Heart left ventricle (tissue), 16 donors: ENCODE results near the gene TMEM52. TPM values are rescaled to one million over a fixed set of nuclear protein-coding genes. Genes with fewer than 3 reads are reported as not detected.

Experiments used
- ATAC-seq, 4 donors: fragments of 200-7000 bp; cut with Tn5 transposase; one replicate each; pipeline ENCODE4 v1.9.1; 2020 to 2022; ENCODE audit warnings: moderate library complexity in 4 of 4, mild to moderate bottlenecking in 3 of 4, moderate number of reproducible peaks in 1 of 4
- DNase-seq, 5 donors: peaks; one replicate each; pipeline ENCODE4 v3.0.0-alpha.2; 2020
- H3K27ac ChIP-seq, 12 donors: fragments of 200-600 bp; sonication (generic) in 4 of 12; one replicate each; pipeline versions ENCODE4 v1.5.0 to v1.8.0; 2016 to 2022; ENCODE audit warnings: mild to moderate bottlenecking in 2 of 12
- H3K27me3 ChIP-seq, 9 donors: fragments of 200-600 bp; sonication (generic) in 2 of 9; one replicate each; pipeline versions ENCODE4 v1.5.1 to v1.8.0; 2016 to 2022; ENCODE audit warnings: mild to moderate bottlenecking in 3 of 9
- H3K36me3 ChIP-seq, 9 donors: fragments of 200-600 bp; sonication (generic) in 2 of 9; one replicate each; pipeline versions ENCODE4 v1.5.0 to v1.8.0; 2018 to 2022; ENCODE audit warnings: mild to moderate bottlenecking in 2 of 9
- H3K4me1 ChIP-seq, 12 donors: fragments of 200-600 bp; sonication (generic) in 4 of 12; one replicate each; pipeline versions ENCODE4 v1.5.0 to v1.8.0; 2016 to 2022; ENCODE audit warnings: mild to moderate bottlenecking in 3 of 12
- H3K4me3 ChIP-seq, 12 donors: fragments of 200-600 bp; sonication (generic) in 4 of 12; one replicate each; pipeline versions ENCODE4 v1.5.0 to v1.8.0; 2017 to 2022; ENCODE audit warnings: mild to moderate bottlenecking in 9 of 12, moderate library complexity in 4 of 12
- H3K9me3 ChIP-seq, 12 donors: fragments of 200-600 bp; sonication (generic) in 4 of 12; one replicate each; pipeline versions ENCODE4 v1.5.0 to v1.8.0; 2016 to 2022; ENCODE audit warnings: mild to moderate bottlenecking in 1 of 12
- POLR2A ChIP-seq, 2 donors: fragments of 450-650 bp; IDR thresholded peaks; one replicate each; pipeline ENCODE4 v1.6.1; 2017; ENCODE audit warnings: antibody characterized with exemption in 2 of 2, mild to moderate bottlenecking in 2 of 2, moderate library complexity in 2 of 2
- WGBS, 4 donors: extraction: QIAGEN DNeasy Blood & Tissue Kit in 2 of 4; methylation state at CpG; one replicate each; pipeline versions ENCODE4 v1.1.5 to v1.1.7; 2013 to 2018; 5-methylcytosine and 5-hydroxymethylcytosine counted together
- intact Hi-C, 10 donors: fragments of 100-400 bp; cut with DNase I; formaldehyde crosslinking; loops; one replicate each; pipeline versions ENCODE4 v1.11.1 to v1.14.2; 2022
- polyA plus RNA-seq, 2 donors: library from polyadenylated mRNA; stranded (reverse); fragments of 200-250 nt; gene quantifications; one replicate each; pipeline ENCODE4 v1.2.3, GENCODE V29; 2013
- total RNA-seq, 9 donors: library from RNA; depleted of rRNA in 2 of 9; stranded (reverse); fragments of >200 nt in 2 of 9; fragmentation: NEBNext Ultra II Directional in 3 of 9; extraction: Animal tissue kit (Norgen Biotek cat#: 25700) in 3 of 9; gene quantifications; one replicate each; pipeline versions ENCODE4 v1.1.0 to v1.2.4, GENCODE V29; 2016 to 2023
- TF ChIP-seq, protein P1 (sequence below), 12 donors: fragments of 200-600 bp; sonication (generic) in 4 of 12; IDR thresholded peaks; one replicate each; pipeline versions ENCODE4 v1.5.0 to v1.8.0; 2018 to 2022; ENCODE audit warnings: antibody characterized with exemption in 12 of 12, mild to moderate bottlenecking in 5 of 12
- donor health status: ischemic (EF 13 %, LVEDD 7.1; RV severe dilation, severe dysfunction).
- donor health status: healthy with polysubstance abuse.
- donor health status: DM: no; HTN: yes; CAD: no.
- donor health status: DM: no; HTN: no; CAD: no.
- donor health status: ischemic (EF 25% LVEDD 6.9; RV normal size, moderate dysfunction).
- donor health status: ischemic (EF 25% LVEDD 5.7; RV mildly dilated, moderate dysfunction).
- donor health status: healthy.
- donor health status: DM: yes; HTN: yes; CAD: no.
- donor health status: ischemic (EF 35%, LVEDD 5.7; RV mildly dilated, moderate dysfunction).
- donor health status: nonischemic (EF 11% LVEDD 7.7; RV severe dilation, severe dysfunction).
- donor health status: DM: yes; HTN: yes; CAD: no.
- donor health status: PGD.
- donor health status: ischemic (EF 29% LVEDD 5.4; RV normal size, mild dysfunction).
- donor health status: nonischemic (EF 23%, LVEDD 6.1; RV moderate dilation, normal function).

Gene TMEM52
- total and polyA plus RNA-seq, 11 donors, result 0.35 to 7.9 (median 1.1) TPM

DNA sequence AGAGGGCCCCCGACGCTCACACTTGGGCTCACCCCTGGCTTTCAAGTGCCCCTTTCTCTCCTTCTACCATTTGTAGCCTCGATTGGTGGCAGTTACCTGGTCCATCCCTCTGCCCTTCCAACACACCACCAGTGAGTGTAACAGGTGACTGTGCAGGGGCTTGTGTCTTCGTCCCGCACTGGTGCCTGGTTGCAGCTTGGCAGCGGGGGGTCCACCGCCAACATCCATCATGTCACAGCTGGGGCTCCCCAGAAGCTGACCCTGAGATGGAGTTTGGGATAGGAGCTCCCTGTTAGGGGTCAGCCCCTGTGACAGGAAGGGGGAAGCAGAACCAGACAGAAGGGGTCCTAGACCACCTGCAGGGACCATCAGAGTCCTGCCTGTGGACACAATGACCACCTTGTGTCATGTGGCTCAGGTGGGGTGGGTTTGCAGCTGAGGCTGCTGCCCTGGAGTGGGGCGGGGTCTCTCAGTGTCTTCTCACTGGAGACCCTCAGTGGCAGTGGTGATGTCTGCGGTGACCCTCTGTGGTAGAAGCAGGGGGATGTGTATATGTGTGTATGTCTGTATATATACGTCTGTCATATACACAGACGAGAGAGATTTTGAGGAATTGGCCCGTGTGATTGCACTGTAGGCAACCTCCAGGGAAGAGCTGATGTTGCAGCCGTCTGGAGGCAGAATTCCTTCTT is 7.6 kb downstream of the TMEM52 start:
- Histone ChIP-seq H3K4me3 (no peak overlapping the region), H3K9me3 (no peaks in the 10 kb centered on the region), H3K27me3 (no peaks in the 10 kb centered on the region), H3K4me1 (peaks cover 0 to 27% (median 18%) of the 10 kb centered on the region in 12 donors), H3K27ac (no peak overlapping the region), H3K36me3 (no peaks in the 10 kb centered on the region)
- ATAC-seq, result no peak
- DNase-seq, result peak in 3 of 5 donors; percentile 6 to 20 (median 14)
- no peak for TF ChIP-seq POLR2A (IDR thresholded peaks at IDR 0.05)
- TF ChIP-seq, protein P1, sequence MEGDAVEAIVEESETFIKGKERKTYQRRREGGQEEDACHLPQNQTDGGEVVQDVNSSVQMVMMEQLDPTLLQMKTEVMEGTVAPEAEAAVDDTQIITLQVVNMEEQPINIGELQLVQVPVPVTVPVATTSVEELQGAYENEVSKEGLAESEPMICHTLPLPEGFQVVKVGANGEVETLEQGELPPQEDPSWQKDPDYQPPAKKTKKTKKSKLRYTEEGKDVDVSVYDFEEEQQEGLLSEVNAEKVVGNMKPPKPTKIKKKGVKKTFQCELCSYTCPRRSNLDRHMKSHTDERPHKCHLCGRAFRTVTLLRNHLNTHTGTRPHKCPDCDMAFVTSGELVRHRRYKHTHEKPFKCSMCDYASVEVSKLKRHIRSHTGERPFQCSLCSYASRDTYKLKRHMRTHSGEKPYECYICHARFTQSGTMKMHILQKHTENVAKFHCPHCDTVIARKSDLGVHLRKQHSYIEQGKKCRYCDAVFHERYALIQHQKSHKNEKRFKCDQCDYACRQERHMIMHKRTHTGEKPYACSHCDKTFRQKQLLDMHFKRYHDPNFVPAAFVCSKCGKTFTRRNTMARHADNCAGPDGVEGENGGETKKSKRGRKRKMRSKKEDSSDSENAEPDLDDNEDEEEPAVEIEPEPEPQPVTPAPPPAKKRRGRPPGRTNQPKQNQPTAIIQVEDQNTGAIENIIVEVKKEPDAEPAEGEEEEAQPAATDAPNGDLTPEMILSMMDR (IDR thresholded peaks at IDR 0.05), result no peak
- WGBS, 4 donors, result 86 to 89% (median 88%) methylated on average over 13 of the region's 13 CpGs
- intact Hi-C loops, result no loop called here

DNA sequence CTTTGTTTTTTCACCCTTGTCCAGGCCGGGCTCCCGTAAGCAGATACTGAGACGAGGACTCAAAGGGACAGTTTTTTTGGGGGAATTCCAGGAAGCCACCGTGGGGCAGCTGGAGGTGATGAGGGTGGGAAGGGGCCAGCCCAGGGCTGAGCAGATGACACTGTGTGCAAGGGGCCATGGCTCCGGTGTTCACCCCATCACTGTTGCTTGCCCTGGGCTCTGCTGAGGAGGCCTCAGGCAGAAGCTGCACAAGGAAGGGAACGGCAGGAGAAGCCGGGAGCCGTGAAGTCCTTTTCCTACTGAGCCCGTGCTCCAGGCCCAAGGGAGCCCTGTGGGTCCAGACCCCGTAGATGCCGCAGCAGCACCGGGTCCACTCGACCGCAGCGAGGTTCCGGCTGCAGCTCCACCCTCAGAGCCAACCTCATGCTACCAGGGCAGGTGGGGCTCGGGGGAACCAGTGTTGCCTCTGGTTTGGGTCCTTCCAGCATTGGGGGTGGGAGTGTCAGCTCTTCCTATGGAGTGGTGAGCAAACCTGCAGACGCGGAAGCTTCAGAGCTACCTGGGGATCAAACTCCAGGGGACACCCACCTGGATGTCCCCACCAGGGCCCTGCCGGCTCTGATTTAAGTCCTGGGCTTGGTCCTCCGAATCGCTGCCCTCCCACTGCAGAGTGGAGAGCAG is 8.3 kb downstream of the TMEM52 start:
- Histone ChIP-seq H3K4me3 (no peak overlapping the region), H3K36me3 (no peaks in the 10 kb centered on the region), H3K4me1 (peaks cover 0 to 34% (median 20%) of the 10 kb centered on the region in 12 donors), H3K27ac (no peak overlapping the region), H3K27me3 (no peaks in the 10 kb centered on the region), H3K9me3 (no peaks in the 10 kb centered on the region)
- TF ChIP-seq POLR2A (IDR thresholded peaks at IDR 0.05), result no peak
- TF ChIP-seq, protein P1 (IDR thresholded peaks at IDR 0.05), result no peak
- 93 to 96% (median 94%) methylated on average over 14 to 22 of the region's 22 CpGs for WGBS, 4 donors
- peak; percentile 21 to 55 (median 29) for DNase-seq
- intact Hi-C loops, result no loop called here
- no peak for ATAC-seq

DNA sequence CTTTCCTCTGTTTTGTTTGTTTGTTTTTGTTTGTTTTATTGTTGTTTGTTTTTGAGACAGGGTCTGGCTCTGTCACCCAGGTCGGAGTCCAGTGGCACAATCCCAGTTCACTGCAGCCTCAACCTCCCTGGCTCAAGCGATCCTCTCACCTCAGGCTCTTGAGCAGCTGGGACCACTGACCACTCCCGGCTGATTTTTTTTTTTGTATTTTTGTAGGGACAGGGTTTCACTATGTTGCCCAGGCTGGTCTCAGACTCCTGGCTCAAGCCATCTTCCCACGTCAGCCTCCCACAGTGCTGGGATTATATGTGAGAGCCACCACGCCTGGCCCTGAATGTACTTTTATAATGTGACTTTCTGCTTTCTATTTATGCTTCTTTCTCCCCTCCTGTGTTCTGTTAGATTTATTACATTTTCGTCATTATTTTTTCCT is 9.0 kb downstream of the TMEM52 start:
- TF ChIP-seq, protein P1 (IDR thresholded peaks at IDR 0.05), result no peak
- no peaks in the 10 kb centered on the region for H3K27me3 ChIP-seq
- peak overlapping the region in 8 of 12 donors; percentile 65 to 96 (median 80) for H3K4me3 ChIP-seq
- H3K36me3 ChIP-seq, result no peaks in the 10 kb centered on the region
- intact Hi-C loops, result no loop called here
- peaks cover 0 to 36% (median 20%) of the 10 kb centered on the region in 12 donors for H3K4me1 ChIP-seq
- peak overlapping the region in 7 of 12 donors; percentile 81 to 96 (median 88) for H3K27ac ChIP-seq
- H3K9me3 ChIP-seq, result no peaks in the 10 kb centered on the region
- DNase-seq (no peak), ATAC-seq (no peak)
- 88 to 94% (median 92%) methylated on average over 6 of the region's 6 CpGs for whole genome bisulfite sequencing, 4 donors

DNA sequence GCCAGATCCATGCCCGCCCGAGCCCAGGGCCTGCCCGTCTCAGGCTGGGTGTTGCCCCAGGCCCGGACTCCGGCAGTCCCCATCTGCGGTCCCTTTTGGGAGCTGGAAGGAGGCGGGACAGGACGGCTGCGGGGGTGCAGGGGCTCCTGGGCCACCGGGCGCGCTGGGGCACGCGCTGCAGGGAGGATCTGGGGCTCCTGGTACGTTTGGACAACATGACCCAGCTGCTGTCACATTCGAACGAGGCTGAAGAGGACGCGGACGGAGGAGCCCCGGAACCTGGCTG is 10.6 kb downstream of the TMEM52 start:
- TF ChIP-seq, protein P1 (IDR thresholded peaks at IDR 0.05), result no peak
- no peak for TF ChIP-seq POLR2A (IDR thresholded peaks at IDR 0.05)
- Histone ChIP-seq H3K4me1 (peaks cover 0 to 36% (median 20%) of the 10 kb centered on the region in 12 donors), H3K36me3 (no peaks in the 10 kb centered on the region), H3K27me3 (no peaks in the 10 kb centered on the region), H3K4me3 (peak overlapping the region; percentile 45 to 96 (median 74)), H3K27ac (peak overlapping the region; percentile 57 to 96 (median 92)), H3K9me3 (no peaks in the 10 kb centered on the region)
- peak in 1 of 4 donors; percentile 21 for ATAC-seq
- DNase-seq, result no peak
- intact Hi-C loops, result loop anchor here in 7 of 10 donors (5.0 to 10.0 kb wide), 7 partner anchors 46 to 214 kb away; partner anchors contain the start of genes NADK (in 5 of the 7) and SLC35E2B (in 1 of the 7)
- 5 to 12% (median 8%) methylated on average over 13 to 21 of the region's 21 CpGs for WGBS, 4 donors
